HCT116 (cell line): Measurements from ENCODE around the gene EDDM13. TPM values are rescaled to one million over a fixed set of nuclear protein-coding genes. Genes with fewer than 3 reads are reported as not detected.

Experiments used
- ATAC-seq: fragments of 200-7000 bp; cut with Tn5 transposase; 2 replicates; pipeline ENCODE4 v1.9.1; 2020; ENCODE audit warnings: mild to moderate bottlenecking, moderate library complexity
- BruUV-seq: library from RNA; stranded (reverse); fragments of 400-500 nt; replicated peaks from 2 replicates; lab custom pipeline; 2021; lab: Mats Ljungman, UMichigan
- CTCF ChIA-PET: fragments of 300-600 bp; sonication (Branson Sonifier 250); formaldehyde crosslinking; loops from one replicate; lab custom pipeline; 2021; ENCODE audit warnings: antibody characterized with exemption; lab: Charles Lee
- POLR2A ChIA-PET: fragments of 300-600, 350-600 bp; sonication (Branson Sonifier 250); formaldehyde crosslinking; loops from one replicate; lab custom pipeline; 2021; ENCODE audit warnings: antibody characterized with exemption; lab: Charles Lee
- RAD21 ChIA-PET, 2 experiments: fragments of 300-600 bp; sonication (Branson Sonifier 250); formaldehyde crosslinking; loops; one replicate each; lab custom pipeline; 2023; ENCODE audit warnings: low total read pairs in 2 of 2; ENCODE audit not compliant: uncharacterized antibody in 2 of 2, unreplicated experiment in 2 of 2, low non-redundant PET in 1 of 2; lab: Charles Lee
- DNase-seq: peaks from one replicate; pipeline ENCODE4 v3.0.0-alpha.2; 2010; ENCODE audit warnings: low read depth, low spot score
- H2AFZ ChIP-seq: fragments of 200-600 bp; shearing (Covaris generic), sonication (generic); 2 replicates; pipeline ENCODE4 v1.6.1; 2017; ENCODE audit warnings: low read depth, mixed run types, mixed read lengths, antibody characterized with exemption, low read length; ENCODE audit not compliant: poor library complexity, severe bottlenecking
- H3K27ac ChIP-seq: 2 replicates; pipeline ENCODE4 v1.5.1; 2012; ENCODE audit warnings: low read depth, low read length
- H3K27me3 ChIP-seq: fragments of 200-600 bp; sonication (generic); 2 replicates; pipeline ENCODE4 v1.6.1; 2016; ENCODE audit warnings: mixed run types, low read length, mixed read lengths; ENCODE audit not compliant: insufficient read depth
- H3K36me3 ChIP-seq, 2 experiments: fragments of 200-500 bp in 1 of 2; fragments of 200-600 bp in 1 of 2; sonication (Bioruptor generic) in 1 of 2; sonication (generic) in 1 of 2; 2 replicates each; pipeline versions ENCODE4 v1.5.1 to v1.6.1; 2014 to 2016; ENCODE audit warnings: low read length in 2 of 2, inconsistent platforms in 1 of 2, mixed read lengths in 1 of 2, mixed run types in 1 of 2; ENCODE audit not compliant: insufficient read depth in 2 of 2, control insufficient read depth in 1 of 2
- H3K4me1 ChIP-seq, 2 experiments: fragments of 200-600 bp in 1 of 2; sonication (generic) in 1 of 2; 2 replicates each; pipeline versions ENCODE4 v1.5.1 to v1.6.1; 2012 to 2017; ENCODE audit warnings: low read length in 2 of 2, inconsistent platforms in 1 of 2, mild to moderate bottlenecking in 1 of 2, mixed read lengths in 1 of 2, mixed run types in 1 of 2, moderate library complexity in 1 of 2; ENCODE audit not compliant: insufficient read depth in 2 of 2, control insufficient read depth in 1 of 2
- H3K4me2 ChIP-seq: fragments of 200-600 bp; sonication (generic); 2 replicates; pipeline ENCODE4 v1.6.1; 2017; ENCODE audit warnings: mixed run types, low read length, mixed read lengths
- H3K4me3 ChIP-seq, 2 experiments: fragments of 200-600 bp in 1 of 2; sonication (generic) in 1 of 2; replicated peaks in 1 of 2; 2 replicates each; pipeline ENCODE4 v1.5.1; 2011 to 2016; ENCODE audit warnings: low read length in 2 of 2, control low read depth in 1 of 2, low read depth in 1 of 2, mild to moderate bottlenecking in 1 of 2, mixed read lengths in 1 of 2, mixed run types in 1 of 2
- H3K79me2 ChIP-seq: fragments of 200-600 bp; sonication (generic); 2 replicates; pipeline ENCODE4 v1.6.1; 2017; ENCODE audit warnings: mild to moderate bottlenecking, mixed run types, low read length, moderate library complexity, mixed read lengths; ENCODE audit not compliant: insufficient read depth
- H3K9ac ChIP-seq: fragments of 200-600 bp; sonication (generic); 2 replicates; pipeline ENCODE4 v1.6.1; 2016; ENCODE audit warnings: low read length, mixed read lengths
- H3K9me2 ChIP-seq: fragments of 200-600 bp; sonication (generic), shearing (Covaris generic); 2 replicates; pipeline ENCODE4 v1.6.1; 2017; ENCODE audit warnings: mixed run types, mild to moderate bottlenecking, moderate library complexity; ENCODE audit not compliant: insufficient read depth
- H3K9me3 ChIP-seq, 2 experiments: fragments of 200-500 bp in 1 of 2; fragments of 200-600 bp in 1 of 2; sonication (Bioruptor generic) in 1 of 2; sonication (generic) in 1 of 2; 2 replicates each; pipeline ENCODE4 v1.6.1; 2014 to 2017; ENCODE audit warnings: low read length in 2 of 2, mixed read lengths in 2 of 2, inconsistent platforms in 1 of 2, low read depth in 1 of 2, mild to moderate bottlenecking in 1 of 2, mixed run types in 1 of 2, moderate library complexity in 1 of 2; ENCODE audit not compliant: control insufficient read depth in 1 of 2, insufficient read depth in 1 of 2
- H4K20me1 ChIP-seq: fragments of 200-600 bp; sonication (generic), shearing (Covaris generic); 2 replicates; pipeline ENCODE4 v1.6.1; 2017; ENCODE audit warnings: mixed run types, mild to moderate bottlenecking, moderate library complexity; ENCODE audit not compliant: insufficient read depth
- EZH2 ChIP-seq: fragments of 200-600 bp; sonication (generic); IDR thresholded peaks from 2 replicates; pipeline ENCODE4 v1.6.1; 2017; ENCODE audit warnings: antibody characterized with exemption, mixed run types
- JUND ChIP-seq: IDR thresholded peaks from 2 replicates; pipeline ENCODE4 v1.6.1; 2012
- RAD21 ChIP-seq: IDR thresholded peaks from 2 replicates; pipeline ENCODE4 v1.6.1; 2012; ENCODE audit warnings: low read depth, mild to moderate bottlenecking
- SP1 ChIP-seq: IDR thresholded peaks from 2 replicates; pipeline ENCODE4 v1.6.1; 2012; ENCODE audit warnings: low read depth
- TCF7L2 ChIP-seq: IDR thresholded peaks from 2 replicates; pipeline ENCODE4 v1.7.0; 2011; ENCODE audit warnings: borderline replicate concordance, inconsistent platforms; ENCODE audit not compliant: insufficient read depth, insufficient read length; ENCODE audit errors: extremely low read depth
- ZFX ChIP-seq: fragments of 450-650 bp; IDR thresholded peaks from 2 replicates; pipeline ENCODE4 v1.6.1; 2017
- intact Hi-C: fragments of 100-400 bp; cut with micrococcal nuclease; formaldehyde crosslinking; loops from 2 replicates; pipeline ENCODE4 v1.10.0; 2022
- total RNA-seq: library from RNA; stranded (reverse); gene quantifications from one replicate; pipeline ENCODE4 v1.2.1, GENCODE V29; 2021; ENCODE audit not compliant: unreplicated experiment
- TF ChIP-seq, protein P1 (sequence below): IDR thresholded peaks from 2 replicates; pipeline ENCODE4 v1.6.1; 2012
- TF ChIP-seq, protein P2 (sequence below), 3 experiments: fragments of 200-600 bp in 1 of 3; sonication (generic) in 1 of 3; IDR thresholded peaks in 2 of 3; conservative IDR thresholded peaks in 1 of 3; 2 replicates each; pipeline ENCODE4 v1.5.1; 2012 to 2017; ENCODE audit warnings: low read depth in 2 of 3, low read length in 2 of 3, antibody characterized with exemption in 1 of 3, borderline replicate concordance in 1 of 3, control low read depth in 1 of 3, mild to moderate bottlenecking in 1 of 3, mixed read lengths in 1 of 3, mixed run types in 1 of 3, moderate library complexity in 1 of 3; ENCODE audit not compliant: insufficient read depth in 1 of 3

EDDM13 gene
- total RNA-seq, 1 experiment from 2014 or later: not detected

DNA sequence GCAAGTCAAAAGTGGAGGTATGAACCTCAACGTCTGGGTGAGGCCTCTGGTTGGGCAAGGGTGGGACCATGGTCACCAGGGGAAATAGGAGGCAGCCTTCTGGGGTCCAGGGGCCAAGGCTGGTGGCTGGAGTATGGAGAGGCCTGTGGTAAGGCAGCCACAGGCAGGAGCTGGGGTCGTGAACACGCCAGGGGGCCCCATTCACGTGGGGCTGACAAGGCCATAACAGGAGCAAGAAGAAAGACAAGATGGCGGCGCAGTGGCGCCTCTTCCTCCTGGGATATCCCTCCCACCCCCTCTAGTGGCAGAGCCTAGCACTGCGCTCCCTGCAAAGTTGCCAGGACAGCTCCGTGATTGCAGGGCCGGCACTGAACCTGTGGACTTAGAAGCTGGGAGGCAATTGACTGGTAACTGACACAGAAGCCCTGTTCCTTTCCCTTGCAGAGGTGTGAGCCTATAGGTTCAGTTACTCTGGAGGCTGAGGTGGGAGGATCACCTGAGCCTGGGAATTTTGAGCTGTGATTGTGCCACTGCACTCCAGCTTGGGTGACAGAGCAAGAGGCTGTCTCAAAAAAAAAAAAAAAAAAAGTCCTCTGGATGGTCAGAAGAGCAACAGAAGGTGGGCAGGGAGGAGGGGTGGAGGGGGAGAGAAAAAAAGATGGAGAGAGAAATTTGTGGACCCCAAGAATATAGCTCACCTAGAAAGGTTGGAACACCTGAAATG lies 19.7 kb upstream of the EDDM13 start (continued):
- TF ChIP-seq TCF7L2 (no peak), SP1 (no peak), EZH2 (no peak)
- TF ChIP-seq, protein P1, sequence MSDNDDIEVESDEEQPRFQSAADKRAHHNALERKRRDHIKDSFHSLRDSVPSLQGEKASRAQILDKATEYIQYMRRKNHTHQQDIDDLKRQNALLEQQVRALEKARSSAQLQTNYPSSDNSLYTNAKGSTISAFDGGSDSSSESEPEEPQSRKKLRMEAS: 0 out of 2 replicates have a peak, but pooled peaks have one; percentile 22

- no peaks in the 10 kb centered on the region for H3K79me2 ChIP-seq
- ChIA-PET RAD21 (interaction anchor here (0.7 to 2.7 kb wide), 7 partner anchors 56 to 188 kb away, joined by 3 to 25 read pairs (median 5); no protein-coding TSS in a partner anchor), CTCF (interaction anchor here (0.5 to 5.1 kb wide), 28 partner anchors 8 to 187 kb away, joined by 3 to 229 read pairs (median 6); partner anchors contain the start of genes ZNF444 and ZSCAN5A), POLR2A (interaction anchor here (1.0 to 1.9 kb wide), 4 partner anchors 56 to 188 kb away, joined by 4 to 6 read pairs (median 4); no protein-coding TSS in a partner anchor)
- no peak overlapping the region for H2AFZ ChIP-seq
- H3K4me3 ChIP-seq: no peak overlapping the region
- BruUV-seq: no TSS peak
- no peak overlapping the region for H3K4me2 ChIP-seq
- H3K36me3 ChIP-seq: no peaks in the 10 kb centered on the region
- H3K27me3 ChIP-seq: no peaks in the 10 kb centered on the region
- peak; percentile 48; the same call in 1 of the 2 replicates for ATAC-seq
- peaks cover 0 to 3% of the 10 kb centered on the region in 2 experiments; a peak in 1 of 4 replicates for H3K4me1 ChIP-seq
- intact Hi-C loops: loop anchor here (1.0 to 5.0 kb wide), 4 partner anchors 59 to 187 kb away; partner anchors contain the start of gene ZSCAN5A
- TF ChIP-seq RAD21: peak; percentile 49
- TF ChIP-seq ZFX: no peak
- TF ChIP-seq, protein P2, sequence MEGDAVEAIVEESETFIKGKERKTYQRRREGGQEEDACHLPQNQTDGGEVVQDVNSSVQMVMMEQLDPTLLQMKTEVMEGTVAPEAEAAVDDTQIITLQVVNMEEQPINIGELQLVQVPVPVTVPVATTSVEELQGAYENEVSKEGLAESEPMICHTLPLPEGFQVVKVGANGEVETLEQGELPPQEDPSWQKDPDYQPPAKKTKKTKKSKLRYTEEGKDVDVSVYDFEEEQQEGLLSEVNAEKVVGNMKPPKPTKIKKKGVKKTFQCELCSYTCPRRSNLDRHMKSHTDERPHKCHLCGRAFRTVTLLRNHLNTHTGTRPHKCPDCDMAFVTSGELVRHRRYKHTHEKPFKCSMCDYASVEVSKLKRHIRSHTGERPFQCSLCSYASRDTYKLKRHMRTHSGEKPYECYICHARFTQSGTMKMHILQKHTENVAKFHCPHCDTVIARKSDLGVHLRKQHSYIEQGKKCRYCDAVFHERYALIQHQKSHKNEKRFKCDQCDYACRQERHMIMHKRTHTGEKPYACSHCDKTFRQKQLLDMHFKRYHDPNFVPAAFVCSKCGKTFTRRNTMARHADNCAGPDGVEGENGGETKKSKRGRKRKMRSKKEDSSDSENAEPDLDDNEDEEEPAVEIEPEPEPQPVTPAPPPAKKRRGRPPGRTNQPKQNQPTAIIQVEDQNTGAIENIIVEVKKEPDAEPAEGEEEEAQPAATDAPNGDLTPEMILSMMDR (IDR thresholded peaks at IDR 0.05 in 2 of 3, conservative IDR thresholded peaks at IDR 0.05 in 1 of 3; ENCODE audit: borderline replicate concordance in 1 of 3, insufficient read depth in 1 of 3, low read depth in 2 of 3, low read length in 2 of 3): peak; percentile 37 to 45 (median 38); a peak in 5 of 6 replicates
- TF ChIP-seq TCF7L2: no peak
- no peak for TF ChIP-seq JUND
- H3K9me3 ChIP-seq: no peaks in the 10 kb centered on the region
- H3K27ac ChIP-seq: no peak overlapping the region
- DNase-seq: peak; percentile 41
- no peaks in the 10 kb centered on the region for H3K9me2 ChIP-seq
- H4K20me1 ChIP-seq: no peaks in the 10 kb centered on the region
- H3K9ac ChIP-seq: no peak overlapping the region
Observed at GRCh38 chr19:56253737-56254136, 18.8 kb upstream of the EDDM13 start.
